ENCODE measurements around the gene TUT7. TPM values are rescaled to one million over a fixed set of nuclear protein-coding genes. Genes with fewer than 3 reads are reported as not detected.
"Not testable (repeated sequence)": the region's sequence is repeated elsewhere in the genome, so short reads cannot be mapped to it uniquely, and the experiment has no call there.

Gene TUT7
- total RNA-seq, 2 experiments from 2014 or later, result 29.2 to 43.4 TPM

DNA sequence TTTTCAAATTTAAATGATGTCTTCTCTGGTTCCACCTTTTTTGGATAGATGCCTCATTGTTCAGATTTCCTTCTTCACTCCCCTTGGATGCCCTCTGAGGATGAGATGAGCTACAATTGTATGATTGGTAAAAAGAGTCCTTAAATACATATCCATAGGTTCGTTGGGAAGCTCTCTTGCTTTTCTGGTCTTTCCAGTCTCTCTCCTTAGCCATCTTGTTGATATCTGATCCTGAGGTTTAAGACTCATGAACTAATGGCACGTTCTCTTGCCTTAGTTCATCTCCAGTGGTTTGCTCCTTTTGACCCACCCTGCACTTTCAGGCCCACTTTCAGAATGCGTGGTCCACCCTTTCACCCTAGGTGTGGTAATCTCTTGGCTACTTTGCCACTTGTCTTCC, 33.2 kb upstream of the TUT7 start:
- intact Hi-C loops (cut with micrococcal nuclease; ENCODE audit: unreplicated experiment), result no loop called here
- Histone ChIP-seq H3K4me2 (ENCODE audit: low read length) (no peak overlapping the region), H3K4me3 (ENCODE audit: low read depth, low read length, poor library complexity, severe bottlenecking) (no peak overlapping the region), H3K9me3 (ENCODE audit: low read length) (no peaks in the 10 kb centered on the region), H2AFZ (ENCODE audit: low read length) (no peak overlapping the region), H4K20me1 (ENCODE audit: insufficient read depth, low read length) (no peaks in the 10 kb centered on the region), H3K79me2 (ENCODE audit: insufficient read depth, low read depth, low read length) (no peaks in the 10 kb centered on the region), H3K9me2 (ENCODE audit: insufficient read depth, low read length) (no peaks in the 10 kb centered on the region), H3K4me1 (ENCODE audit: insufficient read depth, low read length, poor library complexity, severe bottlenecking) (no peaks in the 10 kb centered on the region), H3K27ac (ENCODE audit: low read depth, low read length, poor library complexity, severe bottlenecking) (no peak overlapping the region), H3K36me3 (ENCODE audit: insufficient read depth, low read length) (no peaks in the 10 kb centered on the region)
- BruUV-seq (replicated peaks), result no TSS peak
- DNase-seq (ENCODE audit: low spot score), result no peak
- ChIA-PET POLR2A (interaction anchor here (0.6 to 0.8 kb wide), 3 partner anchors 19 to 1102 kb away, joined by 3 read pairs; no protein-coding TSS in a partner anchor), CTCF (ENCODE audit: unreplicated experiment) (no interaction called here)
- TF ChIP-seq EZH2phosphoT487 (IDR thresholded peaks at IDR 0.05; ENCODE audit: borderline replicate concordance, low read depth, low read length) (no peak), CTCF (conservative IDR thresholded peaks at IDR 0.05; ENCODE audit: low read length) (no peak)

GRCh38 chr9:86383000-86383399, 28.8 kb upstream of the TUT7 start:
- intact Hi-C loops (cut with micrococcal nuclease; ENCODE audit: unreplicated experiment); POLR2A ChIA-PET; BruUV-seq (replicated peaks); H3K9me2 ChIP-seq (ENCODE audit: insufficient read depth, low read length); H2AFZ ChIP-seq (ENCODE audit: low read length); H3K79me2 ChIP-seq (ENCODE audit: insufficient read depth, low read depth, low read length); H3K9me3 ChIP-seq (ENCODE audit: low read length); H3K36me3 ChIP-seq (ENCODE audit: insufficient read depth, low read length); CTCF ChIA-PET (ENCODE audit: unreplicated experiment); DNase-seq (ENCODE audit: low spot score); H3K4me2 ChIP-seq (ENCODE audit: low read length); H3K4me3 ChIP-seq (ENCODE audit: low read depth, low read length, poor library complexity, severe bottlenecking); H3K27ac ChIP-seq (ENCODE audit: low read depth, low read length, poor library complexity, severe bottlenecking); H3K4me1 ChIP-seq (ENCODE audit: insufficient read depth, low read length, poor library complexity, severe bottlenecking); H4K20me1 ChIP-seq (ENCODE audit: insufficient read depth, low read length): not testable (repeated sequence)

GRCh38 chr9:86376016-86376415, 21.8 kb upstream of the TUT7 start:
- no peak overlapping the region for H3K27ac ChIP-seq (ENCODE audit: low read depth, low read length, poor library complexity, severe bottlenecking)
- ChIA-PET POLR2A (no interaction called here), CTCF (ENCODE audit: unreplicated experiment) (no interaction called here)
- H3K9me2 ChIP-seq (ENCODE audit: insufficient read depth, low read length), result no peaks in the 10 kb centered on the region
- no peaks in the 10 kb centered on the region for H4K20me1 ChIP-seq (ENCODE audit: insufficient read depth, low read length)
- no peaks in the 10 kb centered on the region for H3K36me3 ChIP-seq (ENCODE audit: insufficient read depth, low read length)
- no peak overlapping the region for H2AFZ ChIP-seq (ENCODE audit: low read length)
- no TSS peak for BruUV-seq (replicated peaks)
- intact Hi-C loops (cut with micrococcal nuclease; ENCODE audit: unreplicated experiment), result no loop called here
- H3K9me3 ChIP-seq (ENCODE audit: low read length), result peaks cover 5% of the 10 kb centered on the region; the same call in 1 of the 2 replicates
- no peak overlapping the region for H3K4me3 ChIP-seq (ENCODE audit: low read depth, low read length, poor library complexity, severe bottlenecking)
- no peaks in the 10 kb centered on the region for H3K79me2 ChIP-seq (ENCODE audit: insufficient read depth, low read depth, low read length)
- DNase-seq (ENCODE audit: low spot score), result no peak
- no peaks in the 10 kb centered on the region for H3K4me1 ChIP-seq (ENCODE audit: insufficient read depth, low read length, poor library complexity, severe bottlenecking)
- H3K4me2 ChIP-seq (ENCODE audit: low read length), result no peak overlapping the region
- TF ChIP-seq CTCF (conservative IDR thresholded peaks at IDR 0.05; ENCODE audit: low read length) (no peak), EZH2phosphoT487 (IDR thresholded peaks at IDR 0.05; ENCODE audit: borderline replicate concordance, low read depth, low read length) (no peak)
